Endodermal cell (in vitro differentiated cells): ENCODE data around the gene KNL1. TPM values are rescaled to one million over a fixed set of nuclear protein-coding genes. Genes with fewer than 3 reads are reported as not detected.

Experiments
- DNase-seq: peaks from one replicate; pipeline ENCODE4 v3.0.0-alpha.2; 2017
- H3K27ac ChIP-seq: 2 replicates; pipeline ENCODE4 v1.5.1; 2013; ENCODE audit warnings: mild to moderate bottlenecking, low read depth, low read length, moderate library complexity
- H3K27me3 ChIP-seq: 2 replicates; pipeline ENCODE4 v1.6.1; 2013; ENCODE audit warnings: mild to moderate bottlenecking, low read length, moderate library complexity; ENCODE audit not compliant: insufficient read depth, control insufficient read depth, poor library complexity, severe bottlenecking
- H3K36me3 ChIP-seq: 2 replicates; pipeline ENCODE4 v1.7.0; 2013; ENCODE audit warnings: mild to moderate bottlenecking, low read length, moderate library complexity; ENCODE audit not compliant: control insufficient read depth, insufficient read depth
- H3K4me1 ChIP-seq: one replicate; pipeline ENCODE4 v1.7.0; 2013; ENCODE audit warnings: low read length; ENCODE audit not compliant: control insufficient read depth, insufficient read depth
- H3K4me3 ChIP-seq: 2 replicates; pipeline ENCODE4 v1.5.1; 2013; ENCODE audit warnings: mild to moderate bottlenecking, low read length, moderate library complexity
- H3K9ac ChIP-seq: 2 replicates; pipeline ENCODE4 v1.6.1; 2013; ENCODE audit warnings: mild to moderate bottlenecking, low read length, moderate library complexity; ENCODE audit not compliant: poor library complexity, severe bottlenecking; ENCODE audit errors: extremely low read depth
- H3K9me3 ChIP-seq: 2 replicates; pipeline ENCODE4 v1.6.1; 2013; ENCODE audit warnings: mild to moderate bottlenecking, low read length, moderate library complexity; ENCODE audit not compliant: control insufficient read depth
- H3K27ac Mint-ChIP-seq: 2 replicates; pipeline ENCODE4 v1.8.0; 2020; ENCODE audit warnings: mixed read lengths
- H3K27me3 Mint-ChIP-seq: 2 replicates; pipeline ENCODE4 v1.8.0; 2021; ENCODE audit warnings: mild to moderate bottlenecking, mixed read lengths; ENCODE audit not compliant: insufficient read depth
- H3K36me3 Mint-ChIP-seq: 2 replicates; pipeline ENCODE4 v1.8.0; 2020; ENCODE audit warnings: low read depth, mixed read lengths
- H3K4me1 Mint-ChIP-seq: 2 replicates; pipeline ENCODE4 v1.8.0; 2020; ENCODE audit warnings: mixed read lengths
- H3K4me3 Mint-ChIP-seq: 2 replicates; pipeline ENCODE4 v1.8.0; 2020; ENCODE audit warnings: mild to moderate bottlenecking, moderate library complexity, mixed read lengths
- H3K9me3 Mint-ChIP-seq: 2 replicates; pipeline ENCODE4 v1.8.0; 2020; ENCODE audit warnings: mild to moderate bottlenecking, mixed read lengths
- WGBS, 2 experiments: methylation state at CpG; one replicate each; pipeline versions ENCODE4 v1.1.5 to v1.1.7; 2013; ENCODE audit warnings: missing lambda C conversion rate in 2 of 2, mixed read lengths in 1 of 2; ENCODE audit not compliant: insufficient coverage in 1 of 2, insufficient read length in 1 of 2; 5-methylcytosine and 5-hydroxymethylcytosine counted together
- total RNA-seq, 2 donors: library from RNA; stranded (reverse); fragmentation: NEBNext Ultra II Directional in 1 of 2; extraction: Animal tissue kit (Norgen Biotek cat#: 25700) in 1 of 2; gene quantifications; 2 replicates in 1 of 2; 3 replicates in 1 of 2; pipeline ENCODE4 v1.2.1, GENCODE V29; 2021
- TF ChIP-seq, protein P1 (sequence below): fragments of 200-600 bp; sonication (generic); conservative IDR thresholded peaks from 2 replicates; pipeline ENCODE4 v1.5.0; 2021; ENCODE audit warnings: antibody characterized with exemption, mild to moderate bottlenecking

The KNL1 gene
- total RNA-seq, 2 donors from 2014 or later, result 17.6 to 32.6 TPM

DNA sequence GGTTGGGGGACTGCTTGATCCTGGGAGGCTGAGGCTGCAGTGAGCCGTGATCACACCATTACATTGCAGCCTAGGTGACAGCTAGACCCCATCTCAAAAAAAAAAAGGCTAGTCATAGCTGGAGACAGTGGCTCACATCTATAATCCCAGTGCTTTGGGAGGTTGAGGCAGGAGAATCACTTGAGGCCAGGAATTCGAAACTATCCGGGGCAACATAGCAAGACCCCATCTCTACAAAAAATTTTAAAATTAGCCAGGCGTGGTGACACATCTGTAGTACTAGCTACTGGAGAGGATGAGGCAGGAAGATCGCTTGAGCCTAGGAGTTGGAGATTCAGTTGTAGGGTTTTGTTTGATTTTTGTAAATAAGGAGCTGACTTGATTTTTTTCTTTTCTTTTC, 45.6 kb downstream of the KNL1 start:
- Histone ChIP-seq H3K4me3 (no peak overlapping the region), H3K36me3 (peaks cover 33% of the 10 kb centered on the region), H3K4me1 (no peaks in the 10 kb centered on the region), H3K9me3 (no peaks in the 10 kb centered on the region), H3K27ac (no peak overlapping the region), H3K27me3 (no peaks in the 10 kb centered on the region), H3K9ac (no peak overlapping the region)
- no peak overlapping the region for H3K4me3 Mint-ChIP-seq
- TF ChIP-seq, protein P1, sequence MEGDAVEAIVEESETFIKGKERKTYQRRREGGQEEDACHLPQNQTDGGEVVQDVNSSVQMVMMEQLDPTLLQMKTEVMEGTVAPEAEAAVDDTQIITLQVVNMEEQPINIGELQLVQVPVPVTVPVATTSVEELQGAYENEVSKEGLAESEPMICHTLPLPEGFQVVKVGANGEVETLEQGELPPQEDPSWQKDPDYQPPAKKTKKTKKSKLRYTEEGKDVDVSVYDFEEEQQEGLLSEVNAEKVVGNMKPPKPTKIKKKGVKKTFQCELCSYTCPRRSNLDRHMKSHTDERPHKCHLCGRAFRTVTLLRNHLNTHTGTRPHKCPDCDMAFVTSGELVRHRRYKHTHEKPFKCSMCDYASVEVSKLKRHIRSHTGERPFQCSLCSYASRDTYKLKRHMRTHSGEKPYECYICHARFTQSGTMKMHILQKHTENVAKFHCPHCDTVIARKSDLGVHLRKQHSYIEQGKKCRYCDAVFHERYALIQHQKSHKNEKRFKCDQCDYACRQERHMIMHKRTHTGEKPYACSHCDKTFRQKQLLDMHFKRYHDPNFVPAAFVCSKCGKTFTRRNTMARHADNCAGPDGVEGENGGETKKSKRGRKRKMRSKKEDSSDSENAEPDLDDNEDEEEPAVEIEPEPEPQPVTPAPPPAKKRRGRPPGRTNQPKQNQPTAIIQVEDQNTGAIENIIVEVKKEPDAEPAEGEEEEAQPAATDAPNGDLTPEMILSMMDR, result no peak
- H3K27me3 Mint-ChIP-seq, result no peaks in the 10 kb centered on the region
- WGBS, 2 experiments, result 90% methylated on average over 4 of the region's 5 CpGs; no CpG with 5 or more reads in 1 of the 2 experiments
- H3K9me3 Mint-ChIP-seq, result no peaks in the 10 kb centered on the region
- H3K4me1 Mint-ChIP-seq, result no peaks in the 10 kb centered on the region
- no peak for DNase-seq
- no peak overlapping the region for H3K27ac Mint-ChIP-seq
- peaks cover 10% of the 10 kb centered on the region for H3K36me3 Mint-ChIP-seq

DNA sequence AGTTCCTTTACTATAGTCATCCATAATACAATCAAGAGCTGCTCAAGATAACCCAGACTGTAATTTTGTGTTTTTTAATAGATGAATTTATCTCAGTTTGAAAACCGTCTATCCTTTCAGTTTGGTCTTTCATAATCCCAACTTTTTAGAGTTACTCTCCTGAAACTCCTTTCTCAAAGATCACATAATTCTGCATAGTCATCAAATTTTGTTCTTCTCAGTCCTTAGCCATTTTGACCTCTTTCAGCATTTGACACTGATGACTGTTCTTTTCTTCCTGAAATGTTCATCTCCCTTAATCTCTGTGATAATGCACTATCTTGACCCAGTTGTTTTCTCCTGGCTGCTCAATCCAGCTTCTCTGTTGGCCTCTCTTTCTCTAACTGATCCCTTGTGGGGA, 53.5 kb downstream of the KNL1 start:
- H3K4me1 Mint-ChIP-seq, result peaks cover 18% of the 10 kb centered on the region
- H3K4me3 ChIP-seq, result no peak overlapping the region
- no peaks in the 10 kb centered on the region for H3K27me3 Mint-ChIP-seq

DNA sequence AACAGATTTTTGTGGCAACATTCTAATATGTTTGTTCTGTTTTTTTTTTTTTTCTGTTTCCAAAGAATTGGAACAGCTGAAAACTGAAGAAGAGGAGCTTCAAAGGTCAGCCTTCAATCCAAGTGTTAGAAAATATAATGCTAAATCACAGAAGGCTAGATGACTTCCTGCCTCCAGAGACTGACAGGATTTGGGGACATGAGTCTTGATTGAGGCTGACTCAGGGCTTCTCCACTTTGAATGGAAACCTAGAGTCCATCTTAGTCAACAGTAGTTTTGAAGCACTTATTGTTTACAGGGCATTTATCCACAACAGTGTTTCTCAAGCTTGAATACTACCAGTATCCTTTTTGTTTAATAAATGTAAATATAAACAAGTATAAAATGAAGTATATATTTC, 56.4 kb downstream of the KNL1 start:
- no peaks in the 10 kb centered on the region for H3K4me1 ChIP-seq
- peaks cover 33% of the 10 kb centered on the region for H3K36me3 ChIP-seq
- DNase-seq, result no peak
- peak overlapping the region; percentile 65 for H3K4me3 ChIP-seq
- Mint-ChIP-seq H3K27ac (no peak overlapping the region), H3K36me3 (peaks cover 10% of the 10 kb centered on the region), H3K4me3 (no peak overlapping the region), H3K4me1 (peaks cover 18% of the 10 kb centered on the region), H3K9me3 (no peaks in the 10 kb centered on the region), H3K27me3 (no peaks in the 10 kb centered on the region)
- TF ChIP-seq, protein P1, result no peak
- no peak overlapping the region for H3K9ac ChIP-seq
- no peak overlapping the region for H3K27ac ChIP-seq
- H3K9me3 ChIP-seq, result no peaks in the 10 kb centered on the region
- H3K27me3 ChIP-seq, result no peaks in the 10 kb centered on the region

More for the DNA sequence above, 53.5 kb downstream of the KNL1 start:
- Histone ChIP-seq H3K9ac (no peak overlapping the region), H3K4me1 (no peaks in the 10 kb centered on the region), H3K9me3 (no peaks in the 10 kb centered on the region), H3K27ac (no peak overlapping the region), H3K27me3 (no peaks in the 10 kb centered on the region), H3K36me3 (peaks cover 28% of the 10 kb centered on the region)
- Mint-ChIP-seq H3K36me3 (peaks cover 6% of the 10 kb centered on the region), H3K27ac (peak overlapping the region; percentile 5), H3K9me3 (no peaks in the 10 kb centered on the region), H3K4me3 (no peak overlapping the region)
- DNase-seq, result no peak
- 95 to 100% methylated on average over 1 of the region's 1 CpG for WGBS, 2 experiments
- TF ChIP-seq, protein P1, result no peak
